ENCODE results near the gene REXO1. TPM values are rescaled to one million over a fixed set of nuclear protein-coding genes. Genes with fewer than 3 reads are reported as not detected.

Gene REXO1
- total RNA-seq, 2 donors from 2014 or later: 18.2 to 24.5 TPM

GRCh38 chr19:1864480-1865171, 16.3 kb upstream of the REXO1 start:
- TF ChIP-seq, protein P1, sequence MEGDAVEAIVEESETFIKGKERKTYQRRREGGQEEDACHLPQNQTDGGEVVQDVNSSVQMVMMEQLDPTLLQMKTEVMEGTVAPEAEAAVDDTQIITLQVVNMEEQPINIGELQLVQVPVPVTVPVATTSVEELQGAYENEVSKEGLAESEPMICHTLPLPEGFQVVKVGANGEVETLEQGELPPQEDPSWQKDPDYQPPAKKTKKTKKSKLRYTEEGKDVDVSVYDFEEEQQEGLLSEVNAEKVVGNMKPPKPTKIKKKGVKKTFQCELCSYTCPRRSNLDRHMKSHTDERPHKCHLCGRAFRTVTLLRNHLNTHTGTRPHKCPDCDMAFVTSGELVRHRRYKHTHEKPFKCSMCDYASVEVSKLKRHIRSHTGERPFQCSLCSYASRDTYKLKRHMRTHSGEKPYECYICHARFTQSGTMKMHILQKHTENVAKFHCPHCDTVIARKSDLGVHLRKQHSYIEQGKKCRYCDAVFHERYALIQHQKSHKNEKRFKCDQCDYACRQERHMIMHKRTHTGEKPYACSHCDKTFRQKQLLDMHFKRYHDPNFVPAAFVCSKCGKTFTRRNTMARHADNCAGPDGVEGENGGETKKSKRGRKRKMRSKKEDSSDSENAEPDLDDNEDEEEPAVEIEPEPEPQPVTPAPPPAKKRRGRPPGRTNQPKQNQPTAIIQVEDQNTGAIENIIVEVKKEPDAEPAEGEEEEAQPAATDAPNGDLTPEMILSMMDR (IDR thresholded peaks at IDR 0.05): peak; percentile 76
- H3K27ac ChIP-seq: peak overlapping the region; percentile 68 to 86
- peak overlapping the region; percentile 93 for H3K4me3 ChIP-seq
- peaks cover 24 to 37% of the 10 kb centered on the region in 2 donors for H3K4me1 ChIP-seq (ENCODE audit: control insufficient read depth in 1 of 2, low read depth in 2 of 2)
- no peak for DNase-seq (ENCODE audit: low spot score)
- ATAC-seq (ENCODE audit: insufficient number of reproducible peaks, low FRiP score, low read depth): no peak
- H3K9me3 ChIP-seq: no peaks in the 10 kb centered on the region
- H3K27me3 ChIP-seq (replicated peaks; ENCODE audit: insufficient read depth): no peaks in the 10 kb centered on the region
- H3K36me3 ChIP-seq: no peaks in the 10 kb centered on the region

GRCh38 chr19:1863638-1864479, 15.6 kb upstream of the REXO1 start:
- Histone ChIP-seq H3K9me3 (no peaks in the 10 kb centered on the region), H3K4me1 (ENCODE audit: control insufficient read depth in 1 of 2, low read depth in 2 of 2) (peaks cover 26 to 40% of the 10 kb centered on the region in 2 donors), H3K4me3 (peak overlapping the region; percentile 93), H3K36me3 (no peaks in the 10 kb centered on the region), H3K27me3 (replicated peaks; ENCODE audit: insufficient read depth) (no peaks in the 10 kb centered on the region), H3K27ac (peak overlapping the region; percentile 68 to 86)
- ATAC-seq (ENCODE audit: insufficient number of reproducible peaks, low FRiP score, low read depth) (peak; percentile 62), DNase-seq (ENCODE audit: low spot score) (peak; percentile 70)
- TF ChIP-seq, protein P1 (IDR thresholded peaks at IDR 0.05): no peak

DNA sequence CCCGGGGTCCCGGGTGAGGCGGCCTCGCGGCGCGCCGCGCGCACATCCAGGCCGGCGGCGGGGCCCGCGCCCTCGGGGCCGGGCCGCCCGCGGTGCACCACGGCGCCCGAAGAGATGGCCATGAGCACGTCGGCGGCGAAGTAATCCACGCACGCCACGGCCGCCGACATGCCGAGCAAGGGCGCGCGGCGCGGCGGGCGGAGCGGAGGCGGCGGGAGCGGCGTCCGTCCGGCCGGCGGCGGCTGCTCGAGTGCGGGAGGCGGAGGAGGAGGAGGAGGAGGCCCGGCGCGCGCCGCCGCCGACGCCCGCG, 15.0 kb upstream of the REXO1 start, which contains the start of gene KLF16:
TSS of gene KLF16 (minus strand) at position 252 of the 310 bp plus-strand sequence. CDS start at position 170, 82 bp downstream.
- peak within 1 kb of the TSS; percentile 68 to 86 for H3K27ac ChIP-seq
- no peaks in the 10 kb centered on the region for H3K36me3 ChIP-seq
- H3K4me1 ChIP-seq (ENCODE audit: control insufficient read depth in 1 of 2, low read depth in 2 of 2): peaks cover 26 to 40% of the 10 kb centered on the region in 2 donors
- H3K4me3 ChIP-seq: peak within 1 kb of the TSS; percentile 93
- H3K9me3 ChIP-seq: no peaks in the 10 kb centered on the region
- no peak for DNase-seq (ENCODE audit: low spot score)
- no peaks in the 10 kb centered on the region for H3K27me3 ChIP-seq (replicated peaks; ENCODE audit: insufficient read depth)
- ATAC-seq (ENCODE audit: insufficient number of reproducible peaks, low FRiP score, low read depth): no peak
- TF ChIP-seq, protein P1 (IDR thresholded peaks at IDR 0.05): no peak

- peaks cover 30 to 46% of the 10 kb centered on the region in 2 donors for H3K4me1 ChIP-seq (ENCODE audit: control insufficient read depth in 1 of 2, low read depth in 2 of 2)
- no peak for ATAC-seq (ENCODE audit: insufficient number of reproducible peaks, low FRiP score, low read depth)
- DNase-seq (ENCODE audit: low spot score): no peak
- H3K9me3 ChIP-seq: no peaks in the 10 kb centered on the region
- H3K27ac ChIP-seq: no peak overlapping the region
- no peaks in the 10 kb centered on the region for H3K36me3 ChIP-seq
- TF ChIP-seq, protein P1 (IDR thresholded peaks at IDR 0.05): no peak
- H3K27me3 ChIP-seq (replicated peaks; ENCODE audit: insufficient read depth): no peaks in the 10 kb centered on the region
- peak overlapping the region; percentile 87 for H3K4me3 ChIP-seq
Observed at GRCh38 chr19:1862424-1863327, 14.4 kb upstream of the REXO1 start.

Measured in thoracic aorta (tissue), 2 donors.